H1 (cell line): Measurements from ENCODE around the gene COL28A1.

Experiments
- EP300 ChIP-seq, 2 experiments: IDR thresholded peaks; 1 replicate in 1 of 2; 2 replicates in 1 of 2; pipeline ENCODE4 v1.6.1; 2011 to 2012; ENCODE audit warnings: low read depth in 2 of 2, low read length in 2 of 2, mild to moderate bottlenecking in 2 of 2, borderline replicate concordance in 1 of 2, inconsistent platforms in 1 of 2, moderate library complexity in 1 of 2
- RAD21 ChIP-seq, 2 experiments: IDR thresholded peaks in 1 of 2; conservative IDR thresholded peaks in 1 of 2; 2 replicates each; pipeline ENCODE4 v1.6.1; 2011; ENCODE audit warnings: low read depth in 2 of 2, low read length in 2 of 2, improper control_type of control experiment in 1 of 2, inconsistent platforms in 1 of 2, mild to moderate bottlenecking in 1 of 2, moderate library complexity in 1 of 2
- SRF ChIP-seq: IDR thresholded peaks from 2 replicates; pipeline ENCODE4 v1.6.1; 2011; ENCODE audit warnings: mild to moderate bottlenecking, low read depth, low read length, moderate library complexity
- TAF7 ChIP-seq: optimal IDR thresholded peaks from 2 replicates; pipeline ENCODE3; 2011; ENCODE audit warnings: low read depth, mild to moderate bottlenecking, inconsistent platforms, low read length, moderate library complexity, borderline replicate concordance
- TF ChIP-seq, protein P1 (sequence below), 3 experiments: IDR thresholded peaks; 1 replicate in 2 of 3; 2 replicates in 1 of 3; pipeline versions ENCODE4 v1.5.1 to v1.6.1; 2011; ENCODE audit warnings: low read length in 3 of 3, mild to moderate bottlenecking in 3 of 3, inconsistent platforms in 2 of 3, low read depth in 1 of 3, moderate library complexity in 1 of 3; ENCODE audit not compliant: insufficient read depth in 1 of 3; ENCODE audit errors: control extremely low read depth in 1 of 3

DNA sequence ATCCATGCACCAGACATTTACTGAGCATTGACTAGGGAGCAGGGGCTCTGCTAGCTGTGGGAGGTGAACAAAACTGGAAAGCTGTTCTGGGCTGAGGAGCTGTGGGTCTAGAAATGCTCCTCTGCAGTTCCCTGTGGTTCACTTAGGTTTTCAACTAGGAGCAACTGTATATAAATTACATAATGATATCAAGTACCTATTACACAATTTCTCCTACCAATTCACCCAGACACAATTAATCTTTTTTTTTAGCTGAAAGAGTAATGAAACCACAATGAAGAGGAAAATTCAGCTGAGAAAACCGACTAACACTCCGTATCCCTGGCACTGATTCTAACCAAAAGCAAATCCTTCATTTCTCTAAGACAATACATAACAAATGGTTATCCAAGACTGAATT lies 39.4 kb downstream of the COL28A1 start:
- TF ChIP-seq RAD21 (IDR thresholded peaks at IDR 0.05 in 1 of 2, conservative IDR thresholded peaks at IDR 0.05 in 1 of 2; ENCODE audit: low read depth in 2 of 2, low read length in 2 of 2), result no peak
- TF ChIP-seq, protein P1, sequence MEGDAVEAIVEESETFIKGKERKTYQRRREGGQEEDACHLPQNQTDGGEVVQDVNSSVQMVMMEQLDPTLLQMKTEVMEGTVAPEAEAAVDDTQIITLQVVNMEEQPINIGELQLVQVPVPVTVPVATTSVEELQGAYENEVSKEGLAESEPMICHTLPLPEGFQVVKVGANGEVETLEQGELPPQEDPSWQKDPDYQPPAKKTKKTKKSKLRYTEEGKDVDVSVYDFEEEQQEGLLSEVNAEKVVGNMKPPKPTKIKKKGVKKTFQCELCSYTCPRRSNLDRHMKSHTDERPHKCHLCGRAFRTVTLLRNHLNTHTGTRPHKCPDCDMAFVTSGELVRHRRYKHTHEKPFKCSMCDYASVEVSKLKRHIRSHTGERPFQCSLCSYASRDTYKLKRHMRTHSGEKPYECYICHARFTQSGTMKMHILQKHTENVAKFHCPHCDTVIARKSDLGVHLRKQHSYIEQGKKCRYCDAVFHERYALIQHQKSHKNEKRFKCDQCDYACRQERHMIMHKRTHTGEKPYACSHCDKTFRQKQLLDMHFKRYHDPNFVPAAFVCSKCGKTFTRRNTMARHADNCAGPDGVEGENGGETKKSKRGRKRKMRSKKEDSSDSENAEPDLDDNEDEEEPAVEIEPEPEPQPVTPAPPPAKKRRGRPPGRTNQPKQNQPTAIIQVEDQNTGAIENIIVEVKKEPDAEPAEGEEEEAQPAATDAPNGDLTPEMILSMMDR (IDR thresholded peaks at IDR 0.05; ENCODE audit: control extremely low read depth in 1 of 3, insufficient read depth in 1 of 3, low read depth in 1 of 3, low read length in 3 of 3), result no peak
- TF ChIP-seq EP300 (IDR thresholded peaks at IDR 0.05; ENCODE audit: borderline replicate concordance in 1 of 2, low read depth in 2 of 2, low read length in 2 of 2), result no peak
- no peak for TF ChIP-seq SRF
- TF ChIP-seq TAF7, result no peak
